Transverse colon (tissue), 4 donors: Measurements from ENCODE around the gene HCFC1R1. TPM values are rescaled to one million over a fixed set of nuclear protein-coding genes. Genes with fewer than 3 reads are reported as not detected.

Source experiments
- DNase-seq: peaks from one replicate; pipeline ENCODE4 v3.0.0-alpha.2; 2019
- H3K27ac ChIP-seq, 4 donors: fragments of 200-600 bp; sonication (generic); 2 replicates each; pipeline ENCODE4 v1.5.1; 2016 to 2018; ENCODE audit warnings: inconsistent platforms in 4 of 4
- H3K27me3 ChIP-seq: fragments of 200-600 bp; sonication (generic); 2 replicates; pipeline ENCODE4 v1.5.1; 2017; ENCODE audit warnings: inconsistent platforms
- H3K36me3 ChIP-seq, 4 donors: fragments of 200-600 bp; sonication (generic); 2 replicates each; pipeline ENCODE4 v1.5.1; 2017 to 2019; ENCODE audit warnings: inconsistent platforms in 4 of 4
- H3K4me1 ChIP-seq, 4 donors: fragments of 200-600 bp; sonication (generic); 2 replicates each; pipeline ENCODE4 v1.5.1; 2017 to 2020; ENCODE audit warnings: inconsistent platforms in 4 of 4
- H3K4me3 ChIP-seq, 4 donors: fragments of 200-600 bp; sonication (generic); 1 replicate in 1 of 4; 2 replicates in 3 of 4; pipeline versions ENCODE4 v1.5.1 to v1.6.1; 2017 to 2019; ENCODE audit warnings: inconsistent platforms in 4 of 4
- H3K9me3 ChIP-seq, 2 donors: fragments of 200-600 bp; sonication (generic); 2 replicates each; pipeline ENCODE4 v1.5.1; 2017 to 2019; ENCODE audit warnings: inconsistent platforms in 2 of 2
- CTCF ChIP-seq, 5 experiments: fragments of 200-600 bp in 3 of 5; fragments of 450-650 bp in 2 of 5; sonication (generic) in 3 of 5; IDR thresholded peaks; 1 replicate in 2 of 5; 2 replicates in 3 of 5; pipeline ENCODE4 v1.5.1; 2016 to 2017; ENCODE audit warnings: antibody characterized with exemption in 5 of 5, inconsistent platforms in 3 of 5, mild to moderate bottlenecking in 2 of 5, moderate library complexity in 1 of 5
- EP300 ChIP-seq: sonication (generic); formaldehyde crosslinking; IDR thresholded peaks from one replicate; pipeline ENCODE4 v1.6.1; 2017; ENCODE audit warnings: antibody characterized with exemption, low read depth
- POLR2A ChIP-seq: fragments of 450-650 bp; IDR thresholded peaks from one replicate; pipeline ENCODE4 v1.6.1; 2016; ENCODE audit warnings: antibody characterized with exemption, mild to moderate bottlenecking, moderate library complexity
- POLR2AphosphoS5 ChIP-seq, 3 donors: sonication (generic); formaldehyde crosslinking; IDR thresholded peaks; one replicate each; pipeline ENCODE4 v1.6.1; 2016; ENCODE audit warnings: antibody characterized with exemption in 3 of 3
- WGBS, 2 donors: methylation state at CpG; one replicate each; pipeline ENCODE4 v1.1.5; 2018; ENCODE audit warnings: low coverage in 1 of 2; 5-methylcytosine and 5-hydroxymethylcytosine counted together
- in situ Hi-C, 4 donors: fragments of 200-750 bp; cut with MboI; loops; one replicate each; pipeline versions ENCODE4 v1.15.0 to v1.15.1; 2017; ENCODE audit warnings: low sequenced_read_pairs in 3 of 4, low pct_ligation_motif_present in 1 of 4, low pct_unique_long_range_greater_than_20kb in 1 of 4
- intact Hi-C: fragments of 100-400 bp; cut with DNase I; formaldehyde crosslinking; loops from one replicate; pipeline ENCODE4 v1.15.1; 2023; ENCODE audit warnings: low total_unique reads
- total RNA-seq, 4 donors: library from RNA; depleted of rRNA; stranded (reverse); fragments of >200 nt; gene quantifications; one replicate each; pipeline ENCODE4 v1.1.0, GENCODE V29; 2016

HCFC1R1 gene
- total RNA-seq, 4 donors from 2014 or later = 4.4 to 35.4 (median 17.5) TPM

- no peaks in the 10 kb centered on the region for H3K9me3 ChIP-seq
- H3K27me3 ChIP-seq = peaks cover 45% of the 10 kb centered on the region
- H3K4me1 ChIP-seq = peaks cover 0 to 6% (median 4%) of the 10 kb centered on the region in 4 donors
- 60% methylated on average over 9 of the region's 9 CpGs; no CpG with 5 or more reads in 1 of the 2 donors for WGBS, 2 donors
- in situ Hi-C loops (no loop called here), intact Hi-C loops (loop anchor here (10.0 kb wide), 1 partner anchor 113 kb away; no protein-coding TSS in a partner anchor)
- no peak overlapping the region for H3K27ac ChIP-seq
- H3K4me3 ChIP-seq = no peak overlapping the region
- DNase-seq = no peak
- TF ChIP-seq EP300 (no peak), POLR2A (no peak), POLR2AphosphoS5 (IDR thresholded peaks at IDR 0.05) (no peak), CTCF (IDR thresholded peaks at IDR 0.05) (no peak)
- H3K36me3 ChIP-seq = no peaks in the 10 kb centered on the region
Observed at GRCh38 chr16:3051494-3051893, 27.8 kb upstream of the HCFC1R1 start.

GRCh38 chr16:3051009-3051408, 27.3 kb upstream of the HCFC1R1 start:
- H3K27me3 ChIP-seq = peaks cover 50% of the 10 kb centered on the region

GRCh38 chr16:3050487-3050886, 26.7 kb upstream of the HCFC1R1 start:
- 20 to 70% methylated on average over 1 to 5 of the region's 5 CpGs for WGBS, 2 donors
- Histone ChIP-seq H3K27ac (no peak overlapping the region), H3K9me3 (no peaks in the 10 kb centered on the region), H3K4me3 (no peak overlapping the region), H3K27me3 (peaks cover 55% of the 10 kb centered on the region), H3K36me3 (no peaks in the 10 kb centered on the region), H3K4me1 (peaks cover 0 to 16% (median 14%) of the 10 kb centered on the region in 4 donors)
- DNase-seq = no peak
- intact Hi-C loops = loop anchor here (10.0 kb wide), 1 partner anchor 114 kb away; no protein-coding TSS in a partner anchor
- in situ Hi-C loops = no loop called here
- TF ChIP-seq EP300 (no peak), POLR2AphosphoS5 (IDR thresholded peaks at IDR 0.05) (no peak), POLR2A (no peak), CTCF (IDR thresholded peaks at IDR 0.05) (no peak)

More at GRCh38 chr16:3051009-3051408, 27.3 kb upstream of the HCFC1R1 start:
- no peak for DNase-seq
- H3K9me3 ChIP-seq = no peaks in the 10 kb centered on the region
- no peak overlapping the region for H3K27ac ChIP-seq
- H3K4me1 ChIP-seq = peaks cover 0 to 11% (median 9%) of the 10 kb centered on the region in 4 donors
- intact Hi-C loops = loop anchor here (10.0 kb wide), 1 partner anchor 114 kb away; no protein-coding TSS in a partner anchor
- no peaks in the 10 kb centered on the region for H3K36me3 ChIP-seq
- in situ Hi-C loops = no loop called here
- WGBS, 2 donors = 43 to 49% methylated on average over 4 of the region's 4 CpGs
- no peak overlapping the region for H3K4me3 ChIP-seq
- no peak for TF ChIP-seq CTCF (IDR thresholded peaks at IDR 0.05)
- TF ChIP-seq POLR2AphosphoS5 (IDR thresholded peaks at IDR 0.05) = no peak
- TF ChIP-seq POLR2A = no peak
- no peak for TF ChIP-seq EP300

- no peak for DNase-seq
- Histone ChIP-seq H3K27me3 (peaks cover 60% of the 10 kb centered on the region), H3K27ac (no peak overlapping the region), H3K36me3 (no peaks in the 10 kb centered on the region), H3K9me3 (no peaks in the 10 kb centered on the region), H3K4me1 (peaks cover 0 to 21% (median 19%) of the 10 kb centered on the region in 4 donors), H3K4me3 (no peak overlapping the region)
- intact Hi-C loops (loop anchor here (10.0 kb wide), 1 partner anchor 115 kb away; no protein-coding TSS in a partner anchor), in situ Hi-C loops (loop anchor here in 1 of 4 donors (25.0 kb wide), 1 partner anchor 87 kb away; the partner anchor contains the start of gene ZNF213)
- 83% methylated on average over 24 of the region's 26 CpGs; no CpG with 5 or more reads in 1 of the 2 donors for WGBS, 2 donors
- TF ChIP-seq EP300 (no peak), POLR2AphosphoS5 (IDR thresholded peaks at IDR 0.05) (no peak), POLR2A (no peak), CTCF (IDR thresholded peaks at IDR 0.05) (no peak)
Observed at GRCh38 chr16:3049921-3050481, 26.3 kb upstream of the HCFC1R1 start.
